GM04504 (cell line): ENCODE measurements around the gene CAMTA1.

ENCODE experiments used
- DNase-seq: peaks from one replicate; pipeline ENCODE4 v3.0.0-alpha.2; 2012; ENCODE audit warnings: low read depth

CAMTA1 gene

GRCh38 chr1:7077136-7077535, 291.9 kb downstream of the CAMTA1 start:
- no peak for DNase-seq

GRCh38 chr1:7077970-7078369, 292.7 kb downstream of the CAMTA1 start:
- DNase-seq, result no peak

GRCh38 chr1:7079637-7080036, 294.4 kb downstream of the CAMTA1 start:
- no peak for DNase-seq

GRCh38 chr1:7084232-7084894, 299.1 kb downstream of the CAMTA1 start:
- no peak for DNase-seq

- DNase-seq, result no peak
These were observed 300.3 kb downstream of the CAMTA1 start for GRCh38 chr1:7085521-7085920.

- DNase-seq, result no peak
These were observed 300.9 kb downstream of the CAMTA1 start for GRCh38 chr1:7086106-7086505.

- DNase-seq, result no peak
These were observed 302.6 kb downstream of the CAMTA1 start for GRCh38 chr1:7087888-7088287.

- no peak for DNase-seq
These were observed 304.2 kb downstream of the CAMTA1 start for GRCh38 chr1:7089497-7089896.

- no peak for DNase-seq
These were observed 308.0 kb downstream of the CAMTA1 start for GRCh38 chr1:7093297-7093696.

GRCh38 chr1:7094086-7094485, 308.8 kb downstream of the CAMTA1 start:
- DNase-seq, result no peak

GRCh38 chr1:7094509-7094908, 309.3 kb downstream of the CAMTA1 start:
- DNase-seq, result no peak

GRCh38 chr1:7095343-7095964, 310.2 kb downstream of the CAMTA1 start:
- no peak for DNase-seq

GRCh38 chr1:7097938-7098592, 312.8 kb downstream of the CAMTA1 start:
- no peak for DNase-seq

- no peak for DNase-seq
These were observed 313.4 kb downstream of the CAMTA1 start for GRCh38 chr1:7098641-7099040.

GRCh38 chr1:7100479-7100878, 315.2 kb downstream of the CAMTA1 start:
- DNase-seq, result no peak

- DNase-seq, result no peak
These were observed 315.9 kb downstream of the CAMTA1 start for GRCh38 chr1:7101187-7101586.

GRCh38 chr1:7103361-7103782, 318.1 kb downstream of the CAMTA1 start:
- DNase-seq, result no peak

GRCh38 chr1:7103874-7104273, 318.6 kb downstream of the CAMTA1 start:
- no peak for DNase-seq

- DNase-seq, result no peak
These were observed 319.1 kb downstream of the CAMTA1 start for GRCh38 chr1:7104339-7104738.

GRCh38 chr1:7105269-7105668, 320.0 kb downstream of the CAMTA1 start:
- no peak for DNase-seq

- no peak for DNase-seq
These were observed 321.3 kb downstream of the CAMTA1 start for GRCh38 chr1:7106442-7107108.

GRCh38 chr1:7107109-7107830, 322.0 kb downstream of the CAMTA1 start:
- no peak for DNase-seq
